Aorta (tissue), 5 donors: ENCODE measurements around the gene SPO11. TPM values are rescaled to one million over a fixed set of nuclear protein-coding genes. Genes with fewer than 3 reads are reported as not detected.
A peak's percentile ranks its signal among the peaks of the same experiment; 100 is the strongest.

Experiments used
- ATAC-seq: fragments of 200-7000 bp; cut with Tn5 transposase; one replicate; pipeline ENCODE4 v1.9.1; 2022; ENCODE audit warnings: moderate library complexity; ENCODE audit not compliant: low FRiP score
- DNase-seq, 2 donors: peaks; one replicate each; pipeline ENCODE4 v3.0.0-alpha.2; 2020
- H3K27ac ChIP-seq, 2 donors: one replicate each; pipeline ENCODE4 v1.5.1; 2013; ENCODE audit warnings: low read length in 2 of 2, mild to moderate bottlenecking in 2 of 2, moderate library complexity in 2 of 2, control low read depth in 1 of 2, inconsistent platforms in 1 of 2, low read depth in 1 of 2
- H3K27me3 ChIP-seq, 2 donors: one replicate each; pipeline ENCODE4 v1.6.1; 2013; ENCODE audit warnings: control low read depth in 1 of 2, low read length in 1 of 2, mild to moderate bottlenecking in 1 of 2, moderate library complexity in 1 of 2; ENCODE audit not compliant: insufficient read depth in 2 of 2, control insufficient read depth in 1 of 2
- H3K36me3 ChIP-seq, 2 donors: one replicate each; pipeline ENCODE4 v1.6.1; 2013; ENCODE audit warnings: control low read depth in 1 of 2, low read length in 1 of 2, mild to moderate bottlenecking in 1 of 2; ENCODE audit not compliant: insufficient read depth in 2 of 2, control insufficient read depth in 1 of 2
- H3K4me1 ChIP-seq, 2 donors: one replicate each; pipeline ENCODE4 v1.6.1; 2013; ENCODE audit warnings: low read length in 2 of 2, control low read depth in 1 of 2, mild to moderate bottlenecking in 1 of 2, moderate library complexity in 1 of 2; ENCODE audit not compliant: insufficient read depth in 2 of 2, control insufficient read depth in 1 of 2
- H3K4me3 ChIP-seq, 2 donors: one replicate each; pipeline ENCODE4 v1.5.1; 2013; ENCODE audit warnings: low read length in 2 of 2, control low read depth in 1 of 2, mild to moderate bottlenecking in 1 of 2
- H3K9me3 ChIP-seq: one replicate; pipeline ENCODE4 v1.6.1; 2013; ENCODE audit warnings: mild to moderate bottlenecking, low read length; ENCODE audit not compliant: control insufficient read depth
- WGBS, 2 donors: extraction: QIAGEN DNeasy Blood & Tissue Kit; methylation state at CpG; one replicate each; pipeline ENCODE4 v1.1.7; 2013; 5-methylcytosine and 5-hydroxymethylcytosine counted together
- intact Hi-C, 2 donors: fragments of 100-400 bp; cut with DNase I; formaldehyde crosslinking; loops; one replicate each; pipeline versions ENCODE4 v1.14.2 to v1.15.0; 2022
- polyA plus RNA-seq, 2 donors: library from polyadenylated mRNA; stranded (reverse); fragments of 200-250 nt; gene quantifications; one replicate each; pipeline ENCODE4 v1.2.3, GENCODE V29; 2013
- total RNA-seq, 2 donors: library from RNA; stranded (reverse); fragmentation: NEBNext Ultra II Directional; extraction: Animal tissue kit (Norgen Biotek cat#: 25700); gene quantifications; one replicate each; pipeline ENCODE4 v1.2.1, GENCODE V29; 2021
- donor health status: healthy with polysubstance abuse.
- donor health status: Bipolar disorder and iron deficiency.
- donor health status: DM: no; HTN: no; CAD: no.
- donor health status: DM: no; HTN: no; CAD: no.
- donor health status: DM: yes; HTN: yes; CAD: no.

Gene SPO11
- total and polyA plus RNA-seq, 4 donors = not detected

DNA sequence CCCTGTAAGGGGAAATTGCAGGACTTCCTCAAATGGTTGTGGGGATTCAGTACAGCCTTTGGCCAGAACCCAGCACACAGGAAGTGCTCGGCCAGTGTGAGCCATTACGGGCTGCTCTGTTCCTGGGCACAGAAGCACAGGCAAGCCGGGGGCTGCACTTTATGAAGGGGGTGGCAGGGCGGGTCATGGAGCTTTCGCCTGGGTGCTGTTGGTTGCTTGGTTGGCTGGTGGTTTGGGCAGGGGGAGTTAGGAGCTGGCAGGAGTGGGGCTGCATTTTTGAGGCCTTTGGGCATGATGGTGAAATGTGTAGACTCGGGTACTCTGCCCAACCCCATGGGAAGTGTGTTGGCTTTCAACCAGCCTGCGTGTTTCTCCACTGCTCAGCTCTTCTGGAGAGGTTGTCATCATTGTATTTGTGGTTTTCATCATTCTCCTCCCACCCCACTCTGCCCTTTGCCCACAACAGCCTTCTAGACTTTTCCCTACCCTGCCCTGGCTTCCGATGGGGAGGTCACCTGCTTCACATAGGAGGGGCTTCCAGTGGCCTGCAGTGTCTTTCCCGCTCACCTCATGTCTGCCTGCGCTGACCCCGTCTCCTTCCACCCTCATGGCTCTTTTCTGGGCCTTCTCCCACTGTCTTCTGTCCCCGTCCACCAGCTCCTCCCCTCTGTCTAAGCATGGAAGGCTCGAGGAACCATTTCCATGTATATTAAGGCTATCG, 45.5 kb downstream of the SPO11 start:
- Histone ChIP-seq H3K27me3 (no peaks in the 10 kb centered on the region), H3K36me3 (peaks cover 8 to 15% of the 10 kb centered on the region in 2 donors), H3K4me1 (no peaks in the 10 kb centered on the region), H3K9me3 (no peaks in the 10 kb centered on the region), H3K4me3 (no peak overlapping the region), H3K27ac (no peak overlapping the region)
- DNase-seq = peak; percentile 75 to 79
- intact Hi-C loops = no loop called here
- 77 to 82% methylated on average over 14 of the region's 14 CpGs for WGBS, 2 donors
- ATAC-seq = no peak

DNA sequence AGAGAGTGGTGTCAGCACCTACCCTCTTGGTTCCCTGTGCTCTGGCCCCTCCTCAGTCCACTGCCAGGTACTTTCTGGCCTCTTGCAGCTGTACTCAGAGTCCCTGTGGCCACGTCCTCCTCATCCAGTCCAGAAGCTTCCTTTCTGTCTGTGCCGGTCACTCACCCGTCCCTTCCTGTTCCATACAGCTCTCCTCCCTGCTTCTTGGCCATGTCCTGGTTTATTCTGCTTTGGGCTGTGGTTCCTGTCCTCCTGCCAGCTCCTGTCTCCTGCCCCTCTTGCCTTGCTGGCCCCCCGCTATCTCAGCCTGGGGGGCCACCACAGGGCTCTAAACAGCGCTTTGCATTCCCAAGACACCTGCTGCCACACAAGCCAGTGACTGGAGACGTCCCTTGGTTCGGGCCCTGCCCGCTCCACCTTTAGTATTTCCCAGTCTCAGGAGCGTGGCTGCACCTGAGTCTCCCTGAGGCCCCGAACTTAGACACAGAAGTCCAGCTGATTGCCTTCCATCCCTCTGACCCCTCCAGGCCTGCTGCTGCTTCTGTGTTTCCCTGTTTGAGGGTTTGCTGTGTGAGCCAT, 46.1 kb downstream of the SPO11 start:
- H3K4me1 ChIP-seq = no peaks in the 10 kb centered on the region
- H3K27me3 ChIP-seq = no peaks in the 10 kb centered on the region
- DNase-seq (no peak), ATAC-seq (no peak)
- H3K4me3 ChIP-seq = no peak overlapping the region
- H3K9me3 ChIP-seq = no peaks in the 10 kb centered on the region
- peaks cover 8 to 12% of the 10 kb centered on the region in 2 donors for H3K36me3 ChIP-seq
- intact Hi-C loops = no loop called here
- H3K27ac ChIP-seq = no peak overlapping the region
- WGBS, 2 donors = 90 to 93% methylated on average over 10 of the region's 10 CpGs

DNA sequence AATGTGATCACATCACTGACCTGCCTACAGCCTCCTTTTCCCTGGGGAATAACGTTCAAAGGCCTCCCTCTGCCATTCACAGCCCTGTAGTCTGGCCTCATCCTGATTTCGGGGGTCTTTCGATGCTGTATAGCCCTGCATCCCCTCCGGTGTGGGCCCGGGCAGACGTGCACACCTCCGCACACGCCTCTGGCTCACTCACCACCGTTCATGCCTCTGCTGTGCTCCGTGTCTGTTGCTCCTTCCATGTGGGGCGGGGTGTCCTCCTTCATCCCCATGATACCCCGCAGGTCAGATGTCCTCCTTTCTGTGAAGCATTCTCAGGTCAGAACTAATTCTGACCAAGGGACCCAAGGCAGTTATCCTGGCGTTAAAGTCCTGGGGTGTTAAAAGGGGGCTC, 47.7 kb downstream of the SPO11 start:
- Histone ChIP-seq H3K27me3 (no peaks in the 10 kb centered on the region), H3K4me1 (no peaks in the 10 kb centered on the region), H3K27ac (no peak overlapping the region), H3K9me3 (no peaks in the 10 kb centered on the region), H3K4me3 (no peak overlapping the region), H3K36me3 (peaks cover 4 to 8% of the 10 kb centered on the region in 2 donors)
- intact Hi-C loops = no loop called here
- 82 to 83% methylated on average over 13 of the region's 13 CpGs for WGBS, 2 donors
- ATAC-seq (no peak), DNase-seq (no peak)

DNA sequence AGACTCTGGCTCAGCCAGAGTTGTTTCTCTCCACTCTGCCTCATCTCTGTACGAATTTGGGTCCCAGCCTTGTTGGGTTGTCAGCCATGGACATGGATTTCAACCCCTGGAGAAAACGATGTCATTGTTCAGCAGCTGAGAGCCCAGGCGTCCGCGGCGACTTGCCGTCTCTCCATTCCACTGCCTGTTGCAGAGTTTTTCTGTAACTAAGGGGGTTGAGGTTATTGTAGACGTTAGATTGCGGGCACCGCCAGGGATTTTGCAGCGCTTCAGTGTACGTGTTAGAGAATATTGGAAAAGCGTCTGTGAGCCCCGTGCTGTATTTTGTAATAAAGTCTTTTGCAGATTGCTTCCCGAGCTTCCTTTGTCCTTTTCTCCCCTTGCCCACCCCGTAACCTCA, 48.5 kb downstream of the SPO11 start:
- 85 to 87% methylated on average over 16 of the region's 16 CpGs for WGBS, 2 donors
- no peaks in the 10 kb centered on the region for H3K27me3 ChIP-seq
- intact Hi-C loops = no loop called here
- H3K36me3 ChIP-seq = peaks cover 4 to 8% of the 10 kb centered on the region in 2 donors
- ATAC-seq (no peak), DNase-seq (no peak)
- H3K27ac ChIP-seq = no peak overlapping the region
- H3K4me3 ChIP-seq = no peak overlapping the region
- H3K9me3 ChIP-seq = no peaks in the 10 kb centered on the region
- H3K4me1 ChIP-seq = no peaks in the 10 kb centered on the region

DNA sequence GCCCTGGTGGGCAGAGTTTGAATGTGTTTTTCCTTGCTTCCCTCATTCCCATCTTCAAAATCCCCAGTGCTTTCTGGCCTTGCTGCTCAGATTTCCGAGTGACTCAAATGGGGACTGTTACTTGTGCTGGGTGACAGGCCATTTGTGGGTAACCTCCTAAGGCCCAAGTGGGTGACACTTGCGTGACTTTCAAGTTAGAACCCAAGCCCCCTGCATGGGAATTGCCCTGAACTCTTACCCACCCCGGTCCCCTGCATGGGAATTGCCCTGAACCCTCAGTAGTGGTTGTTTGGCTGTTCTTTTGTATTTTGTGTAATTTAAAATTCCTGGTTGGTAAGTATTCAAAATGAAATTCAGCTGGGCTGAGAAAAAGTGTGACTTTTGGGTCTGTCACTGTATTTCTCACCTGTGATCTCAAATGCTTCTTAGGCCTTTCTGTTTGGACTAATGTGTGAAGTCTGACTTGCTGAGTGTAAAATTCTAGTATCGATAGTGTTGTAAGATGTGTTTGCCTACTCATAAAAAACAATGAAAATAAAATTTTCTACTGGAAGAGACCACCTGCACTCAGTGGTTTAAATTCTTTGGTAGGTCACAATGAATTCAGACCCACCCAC, 49.2 kb downstream of the SPO11 start:
- H3K36me3 ChIP-seq = peaks cover 4 to 8% of the 10 kb centered on the region in 2 donors
- no peak overlapping the region for H3K4me3 ChIP-seq
- WGBS, 2 donors = 88 to 89% methylated on average over 4 of the region's 4 CpGs
- H3K27ac ChIP-seq = no peak overlapping the region
- no peaks in the 10 kb centered on the region for H3K4me1 ChIP-seq
- no peaks in the 10 kb centered on the region for H3K27me3 ChIP-seq
- DNase-seq = no peak
- no peak for ATAC-seq
- no peaks in the 10 kb centered on the region for H3K9me3 ChIP-seq
- intact Hi-C loops = no loop called here

DNA sequence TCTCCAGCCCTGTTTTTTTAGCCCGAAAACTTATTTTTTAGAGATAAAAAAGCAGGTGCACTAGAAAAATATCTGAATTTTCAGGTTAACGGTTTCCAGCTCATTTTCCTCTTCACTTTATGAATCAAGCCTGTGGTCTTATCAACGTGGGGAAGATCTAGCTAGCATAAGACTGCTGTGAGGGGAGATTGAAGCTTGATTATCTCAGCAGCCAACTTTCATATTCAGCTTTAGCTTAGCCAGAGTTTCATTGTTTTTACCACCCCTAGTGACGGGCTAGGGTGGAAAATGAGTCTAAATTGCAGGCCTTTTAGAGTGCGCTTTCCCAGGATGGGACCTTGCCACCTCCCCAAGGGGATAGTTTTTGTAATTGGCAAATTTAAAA, 49.7 kb downstream of the SPO11 start:
- Histone ChIP-seq H3K36me3 (peaks cover 4 to 7% of the 10 kb centered on the region in 2 donors), H3K4me3 (no peak overlapping the region), H3K4me1 (no peaks in the 10 kb centered on the region), H3K27me3 (no peaks in the 10 kb centered on the region), H3K27ac (no peak overlapping the region), H3K9me3 (no peaks in the 10 kb centered on the region)
- ATAC-seq (no peak), DNase-seq (no peak)
- WGBS, 2 donors = 82 to 83% methylated on average over 5 of the region's 5 CpGs
- intact Hi-C loops = no loop called here

DNA sequence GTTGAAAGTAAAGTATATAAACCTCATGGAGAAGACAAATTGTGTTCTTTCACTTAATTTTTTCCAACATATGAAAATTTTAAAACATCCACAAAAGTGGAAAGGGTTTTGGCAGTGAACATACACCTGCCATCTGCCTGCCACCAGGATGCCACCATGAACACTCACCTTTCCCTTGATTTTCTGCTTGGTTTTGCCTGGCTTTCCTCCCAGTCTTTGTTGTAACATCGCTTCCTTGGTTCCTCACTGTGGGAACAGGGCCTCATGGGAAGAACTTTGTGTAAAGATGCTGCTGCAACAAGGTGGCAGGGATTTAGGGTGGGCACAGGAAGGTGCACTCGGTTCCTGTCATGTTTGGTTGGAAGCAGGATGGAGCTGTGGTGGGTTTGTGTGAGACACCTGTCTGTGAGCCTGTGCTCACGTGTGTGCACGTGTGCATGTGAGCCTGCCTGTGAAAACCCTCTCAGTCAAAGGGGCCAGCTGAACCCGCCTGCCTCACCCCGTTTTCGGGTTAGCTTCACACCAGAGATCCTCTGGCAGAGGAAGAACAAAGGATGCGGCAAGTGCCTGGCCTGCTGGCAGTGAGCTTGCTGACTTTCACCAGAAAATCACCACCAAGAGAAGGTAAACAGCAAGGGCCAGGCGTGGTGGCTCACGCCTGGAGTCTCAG, 50.6 kb downstream of the SPO11 start:
- no peak for DNase-seq
- H3K9me3 ChIP-seq = no peaks in the 10 kb centered on the region
- H3K4me3 ChIP-seq = no peak overlapping the region
- no peaks in the 10 kb centered on the region for H3K27me3 ChIP-seq
- H3K4me1 ChIP-seq = no peaks in the 10 kb centered on the region
- peaks cover 4% of the 10 kb centered on the region in 2 donors for H3K36me3 ChIP-seq
- 85 to 88% methylated on average over 10 of the region's 10 CpGs for WGBS, 2 donors
- intact Hi-C loops = loop anchor here in 1 of 2 donors (2.0 to 10.0 kb wide), 2 partner anchors 117 to 215 kb away; no protein-coding TSS in a partner anchor
- no peak for ATAC-seq
- no peak overlapping the region for H3K27ac ChIP-seq

DNA sequence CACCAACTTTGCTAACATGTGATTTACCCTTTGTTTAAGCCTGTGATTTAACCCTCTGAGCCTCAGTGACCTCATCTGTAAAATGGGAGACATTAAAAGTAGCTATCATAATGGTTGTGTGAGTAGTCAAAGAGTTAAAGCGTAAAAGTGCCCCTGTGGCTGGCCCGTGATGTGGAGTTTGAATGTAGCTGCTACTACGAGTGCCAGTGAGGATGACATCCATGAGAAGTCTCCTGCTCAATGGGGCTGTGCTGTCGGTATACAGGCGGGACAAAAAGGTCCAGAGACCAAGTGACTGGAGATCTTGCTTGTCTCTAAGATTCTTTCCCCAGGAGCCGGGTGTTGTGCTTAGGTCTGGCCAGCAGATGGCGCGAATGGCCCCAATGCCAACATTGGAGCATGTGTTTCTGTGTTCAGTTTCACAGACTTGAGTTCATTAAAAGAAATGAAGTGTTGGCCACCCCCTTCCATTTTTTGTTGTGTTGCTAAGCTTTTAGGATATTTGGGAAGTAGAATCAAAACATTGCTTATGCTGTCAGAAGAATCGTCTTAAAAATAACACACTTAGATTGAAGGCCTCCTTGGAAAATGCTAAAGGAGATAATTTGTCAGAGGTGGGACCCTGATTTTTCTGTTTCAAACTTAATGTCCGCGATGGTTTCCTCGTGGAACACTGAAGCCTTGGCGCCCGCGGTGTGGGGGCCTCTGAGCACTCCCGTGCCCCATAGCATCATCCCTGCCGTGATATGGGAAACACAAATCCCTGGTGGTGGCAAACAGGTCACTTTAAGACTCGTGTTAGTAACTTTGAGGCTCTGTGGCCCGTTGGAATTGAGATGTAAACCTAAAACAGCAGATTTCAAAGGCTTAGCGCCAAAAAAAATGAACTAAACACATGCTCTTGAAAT, 52.2 kb downstream of the SPO11 start:
- H3K27me3 ChIP-seq = no peaks in the 10 kb centered on the region
- no peaks in the 10 kb centered on the region for H3K4me1 ChIP-seq
- H3K4me3 ChIP-seq = no peak overlapping the region
- 42 to 43% methylated on average over 20 of the region's 20 CpGs for WGBS, 2 donors
- H3K36me3 ChIP-seq = peaks cover 0 to 4% of the 10 kb centered on the region in 2 donors
- intact Hi-C loops = loop anchor here in 1 of 2 donors (2.0 to 10.0 kb wide), 2 partner anchors 115 to 213 kb away; no protein-coding TSS in a partner anchor
- H3K9me3 ChIP-seq = no peaks in the 10 kb centered on the region
- ATAC-seq (peak; percentile 80), DNase-seq (peak; percentile 88 to 95)
- H3K27ac ChIP-seq = no peak overlapping the region
